CD4-positive, alpha-beta memory T cell (primary cell): ENCODE data around the gene ZPBP2. TPM values are rescaled to one million over a fixed set of nuclear protein-coding genes. Genes with fewer than 3 reads are reported as not detected.
"Not testable (repeated sequence)": the region's sequence is repeated elsewhere in the genome, so short reads cannot be mapped to it uniquely, and the experiment has no call there.

Experiments used
- CTCF ChIA-PET: fragments of 350-600 bp; sonication (Branson Sonifier 250); formaldehyde crosslinking; loops from one replicate; lab custom pipeline; 2021; ENCODE audit warnings: inconsistent platforms; ENCODE audit not compliant: partially characterized antibody; lab: Charles Lee
- POLR2A ChIA-PET: fragments of 350-600 bp; sonication (Branson Sonifier 250); formaldehyde crosslinking; loops from one replicate; lab custom pipeline; 2021; ENCODE audit not compliant: partially characterized antibody; lab: Charles Lee
- DNase-seq, 5 donors: peaks; one replicate each; pipeline versions ENCODE4 v3.0.0 to v3.0.0-alpha.2; 2020 to 2022; ENCODE audit warnings: mixed read lengths in 1 of 5
- H3K27ac ChIP-seq: one replicate; pipeline ENCODE4 v1.7.0; 2013; ENCODE audit warnings: low read depth, low read length
- H3K27me3 ChIP-seq: 2 replicates; pipeline ENCODE4 v1.7.0; 2013; ENCODE audit warnings: mild to moderate bottlenecking, low read length, moderate library complexity; ENCODE audit not compliant: insufficient read depth
- H3K36me3 ChIP-seq: 2 replicates; pipeline ENCODE4 v1.7.0; 2013; ENCODE audit warnings: mild to moderate bottlenecking, low read length, moderate library complexity; ENCODE audit not compliant: insufficient read depth
- H3K4me1 ChIP-seq: 2 replicates; pipeline ENCODE4 v1.7.0; 2013; ENCODE audit warnings: mild to moderate bottlenecking, low read length, moderate library complexity; ENCODE audit not compliant: insufficient read depth
- H3K4me3 ChIP-seq, 2 donors: one replicate each; pipeline ENCODE4 v1.7.0; 2013; ENCODE audit warnings: low read length in 2 of 2, mild to moderate bottlenecking in 1 of 2
- H3K9me3 ChIP-seq, 2 donors: one replicate each; pipeline ENCODE4 v1.7.0; 2013; ENCODE audit warnings: low read length in 2 of 2, control low read depth in 1 of 2; ENCODE audit not compliant: control insufficient read depth in 1 of 2
- H3K27ac Mint-ChIP-seq, 7 donors: one replicate each; pipeline ENCODE4 v1.8.0; 2020 to 2021; ENCODE audit warnings: mixed read lengths in 7 of 7, mild to moderate bottlenecking in 6 of 7, inconsistent platforms in 3 of 7, moderate library complexity in 3 of 7
- H3K27me3 Mint-ChIP-seq, 2 donors: one replicate each; pipeline ENCODE4 v1.8.0; 2020 to 2021; ENCODE audit warnings: mixed read lengths in 2 of 2
- H3K36me3 Mint-ChIP-seq, 2 donors: one replicate each; pipeline ENCODE4 v1.8.0; 2020 to 2021; ENCODE audit warnings: mixed read lengths in 2 of 2, inconsistent platforms in 1 of 2, mild to moderate bottlenecking in 1 of 2
- H3K4me1 Mint-ChIP-seq, 4 donors: one replicate each; pipeline ENCODE4 v1.8.0; 2020 to 2021; ENCODE audit warnings: mixed read lengths in 4 of 4, mild to moderate bottlenecking in 1 of 4
- H3K4me3 Mint-ChIP-seq, 8 donors: one replicate each; pipeline ENCODE4 v1.8.0; 2020 to 2021; ENCODE audit warnings: mixed read lengths in 8 of 8, mild to moderate bottlenecking in 7 of 8, moderate library complexity in 6 of 8, inconsistent platforms in 3 of 8
- H3K9me3 Mint-ChIP-seq, 8 donors: one replicate each; pipeline ENCODE4 v1.8.0; 2020 to 2021; ENCODE audit warnings: mixed read lengths in 8 of 8, mild to moderate bottlenecking in 5 of 8, inconsistent platforms in 3 of 8, moderate library complexity in 1 of 8
- intact Hi-C: fragments of 100-400 bp; cut with micrococcal nuclease; formaldehyde crosslinking; loops from one replicate; pipeline ENCODE4 v1.15.1; 2023
- polyA plus RNA-seq, 2 donors: library from polyadenylated mRNA; unstranded; fragments of 300-500 nt; fragmentation: Illumina TruSeq; gene quantifications; one replicate each; pipeline ENCODE4 v1.2.3, GENCODE V29; 2021
- total RNA-seq, 2 experiments: library from RNA; stranded (reverse); gene quantifications; one replicate each; pipeline ENCODE4 v1.2.3, GENCODE V29; 2021

The ZPBP2 gene
- total and polyA plus RNA-seq, 4 experiments from 2014 or later = 0.25 to 1.2 (median 0.35) TPM; not detected in 1

- no peak overlapping the region for H3K4me3 ChIP-seq
- H3K9me3 Mint-ChIP-seq = no peaks in the 10 kb centered on the region
- H3K9me3 ChIP-seq = no peaks in the 10 kb centered on the region
- no peaks in the 10 kb centered on the region for H3K36me3 ChIP-seq
- DNase-seq = no peak
- CTCF ChIA-PET = interaction anchor here (1.0 to 2.7 kb wide), 11 partner anchors 11 to 251 kb away, joined by 3 to 12 read pairs (median 6); partner anchors contain the start of genes GSDMA, MIEN1 and PSMD3
- H3K36me3 Mint-ChIP-seq = no peaks in the 10 kb centered on the region
- intact Hi-C loops = loop anchor here (1.0 kb wide), 2 partner anchors 87 to 108 kb away; partner anchors contain the start of gene PSMD3
- H3K4me1 ChIP-seq = peaks cover 4% of the 10 kb centered on the region
- H3K27me3 Mint-ChIP-seq = no peaks in the 10 kb centered on the region
- POLR2A ChIA-PET = interaction anchor here (1.0 to 2.0 kb wide), 4 partner anchors 49 to 107 kb away, joined by 3 to 10 read pairs (median 3); partner anchors contain the start of gene PSMD3
- peak overlapping the region in 1 of 7 donors; percentile 10 for H3K27ac Mint-ChIP-seq
- H3K4me3 Mint-ChIP-seq = no peak overlapping the region
- H3K4me1 Mint-ChIP-seq = peaks cover 5 to 17% (median 13%) of the 10 kb centered on the region in 4 donors
- no peaks in the 10 kb centered on the region for H3K27me3 ChIP-seq
- no peak overlapping the region for H3K27ac ChIP-seq
Measured at GRCh38 chr17:39872751-39873150, 4.7 kb downstream of the ZPBP2 start.

DNA sequence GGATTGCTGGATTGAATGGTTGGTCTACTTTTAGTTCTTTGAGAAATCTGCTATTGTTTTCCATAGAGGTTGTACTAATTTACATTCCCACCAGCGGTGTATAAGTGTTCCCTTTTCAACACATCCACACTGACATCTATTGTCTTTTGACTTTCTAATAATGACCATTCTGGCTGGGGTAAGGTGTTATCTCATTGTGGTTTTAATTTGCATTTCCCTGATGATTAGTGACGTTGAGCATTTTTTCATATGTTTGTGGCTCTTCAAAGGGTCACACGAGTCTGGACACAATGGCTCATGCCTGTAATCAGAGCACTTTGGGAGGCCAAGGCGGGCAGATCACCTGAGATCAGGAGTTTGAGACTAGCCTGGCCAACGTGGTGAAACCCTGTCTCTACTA is 18.1 kb downstream of the ZPBP2 start:
- POLR2A ChIA-PET, CTCF ChIA-PET, H3K4me1 Mint-ChIP-seq, H3K27me3 ChIP-seq, H3K36me3 Mint-ChIP-seq, H3K4me1 ChIP-seq, DNase-seq, intact Hi-C loops, H3K27ac Mint-ChIP-seq, H3K9me3 ChIP-seq, H3K4me3 Mint-ChIP-seq, H3K4me3 ChIP-seq, H3K9me3 Mint-ChIP-seq, H3K27ac ChIP-seq, H3K36me3 ChIP-seq: not testable (repeated sequence)
- H3K27me3 Mint-ChIP-seq = peaks cover 9 to 13% of the 10 kb centered on the region in 2 donors

- peaks cover 9 to 16% of the 10 kb centered on the region in 2 donors for H3K27me3 Mint-ChIP-seq
- Histone ChIP-seq H3K4me3 (no peak overlapping the region), H3K4me1 (no peaks in the 10 kb centered on the region), H3K27ac (no peak overlapping the region), H3K9me3 (no peaks in the 10 kb centered on the region), H3K27me3 (no peaks in the 10 kb centered on the region), H3K36me3 (no peaks in the 10 kb centered on the region)
- no peaks in the 10 kb centered on the region for H3K9me3 Mint-ChIP-seq
- CTCF ChIA-PET = no interaction called here
- no peaks in the 10 kb centered on the region for H3K4me1 Mint-ChIP-seq
- H3K4me3 Mint-ChIP-seq = no peak overlapping the region
- POLR2A ChIA-PET = interaction anchor here (0.7 kb wide), 1 partner anchor 8 kb away, joined by 3 read pairs; no protein-coding TSS in a partner anchor
- H3K27ac Mint-ChIP-seq = no peak overlapping the region
- H3K36me3 Mint-ChIP-seq = no peaks in the 10 kb centered on the region
- intact Hi-C loops = no loop called here
- DNase-seq = no peak
Measured at GRCh38 chr17:39887078-39887477, 19.1 kb downstream of the ZPBP2 start.

DNA sequence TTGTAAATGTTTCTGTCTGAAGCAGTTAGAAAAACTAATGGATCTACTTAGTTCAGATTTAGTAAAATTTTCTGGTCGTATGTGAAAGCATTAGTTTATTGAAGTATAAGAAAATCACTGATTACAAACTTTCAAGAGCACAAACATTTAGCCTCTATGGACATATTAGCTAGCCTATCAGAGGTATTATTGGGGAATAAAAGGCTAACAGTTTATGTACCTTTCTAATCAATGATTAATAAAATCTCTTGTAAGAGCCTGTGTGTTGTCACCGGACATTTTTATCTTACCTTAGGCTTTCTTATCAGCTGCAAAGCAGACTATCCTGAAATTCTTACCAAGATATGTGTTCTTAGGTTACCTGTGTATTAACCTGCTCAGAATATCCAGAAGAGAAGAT is 21.2 kb downstream of the ZPBP2 start:
- no peak overlapping the region for H3K4me3 ChIP-seq
- intact Hi-C loops = no loop called here
- Mint-ChIP-seq H3K27me3 (peaks cover 13 to 20% of the 10 kb centered on the region in 2 donors), H3K4me1 (no peaks in the 10 kb centered on the region), H3K4me3 (no peak overlapping the region), H3K27ac (no peak overlapping the region), H3K36me3 (no peaks in the 10 kb centered on the region), H3K9me3 (no peaks in the 10 kb centered on the region)
- H3K27me3 ChIP-seq = no peaks in the 10 kb centered on the region
- H3K4me1 ChIP-seq = no peaks in the 10 kb centered on the region
- CTCF ChIA-PET = interaction anchor here (0.7 kb wide), 1 partner anchor 197 kb away, joined by 3 read pairs; no protein-coding TSS in a partner anchor
- no peak overlapping the region for H3K27ac ChIP-seq
- POLR2A ChIA-PET = no interaction called here
- no peaks in the 10 kb centered on the region for H3K9me3 ChIP-seq
- no peaks in the 10 kb centered on the region for H3K36me3 ChIP-seq
- DNase-seq = no peak

GRCh38 chr17:39894681-39895376 is 26.8 kb downstream of the ZPBP2 start:
- no peaks in the 10 kb centered on the region for H3K9me3 ChIP-seq
- CTCF ChIA-PET = interaction anchor here (1.4 to 1.8 kb wide), 2 partner anchors 22 to 140 kb away, joined by 3 to 7 read pairs; no protein-coding TSS in a partner anchor
- no peaks in the 10 kb centered on the region for H3K36me3 ChIP-seq
- H3K27me3 ChIP-seq = no peaks in the 10 kb centered on the region
- no peak overlapping the region for H3K27ac ChIP-seq
- Mint-ChIP-seq H3K27ac (peak overlapping the region in 3 of 7 donors; percentile 64 to 71 (median 65)), H3K27me3 (peaks cover 4 to 12% of the 10 kb centered on the region in 2 donors), H3K4me3 (no peak overlapping the region), H3K9me3 (no peaks in the 10 kb centered on the region), H3K4me1 (peaks cover 0 to 8% (median 5%) of the 10 kb centered on the region in 4 donors), H3K36me3 (no peaks in the 10 kb centered on the region)
- no peaks in the 10 kb centered on the region for H3K4me1 ChIP-seq
- H3K4me3 ChIP-seq = no peak overlapping the region
- intact Hi-C loops = no loop called here
- POLR2A ChIA-PET = interaction anchor here (0.6 kb wide), 1 partner anchor 8 kb away, joined by 3 read pairs; no protein-coding TSS in a partner anchor
- no peak for DNase-seq

GRCh38 chr17:39898088-39898487 is 30.1 kb downstream of the ZPBP2 start:
- no peaks in the 10 kb centered on the region for H3K36me3 ChIP-seq
- H3K4me3 ChIP-seq = no peak overlapping the region
- Mint-ChIP-seq H3K36me3 (peaks cover 0 to 4% of the 10 kb centered on the region in 2 donors), H3K9me3 (no peaks in the 10 kb centered on the region), H3K4me3 (no peak overlapping the region), H3K4me1 (peaks cover 2 to 11% (median 6%) of the 10 kb centered on the region in 4 donors), H3K27me3 (no peaks in the 10 kb centered on the region), H3K27ac (peak overlapping the region in 2 of 7 donors; percentile 5 to 17)
- DNase-seq = no peak
- ChIA-PET POLR2A (no interaction called here), CTCF (interaction anchor here (1.0 to 1.2 kb wide), 3 partner anchors 13 to 276 kb away, joined by 3 read pairs; no protein-coding TSS in a partner anchor)
- peaks cover 6% of the 10 kb centered on the region for H3K4me1 ChIP-seq
- H3K27ac ChIP-seq = no peak overlapping the region
- H3K9me3 ChIP-seq = no peaks in the 10 kb centered on the region
- no peaks in the 10 kb centered on the region for H3K27me3 ChIP-seq
- intact Hi-C loops = no loop called here

DNA sequence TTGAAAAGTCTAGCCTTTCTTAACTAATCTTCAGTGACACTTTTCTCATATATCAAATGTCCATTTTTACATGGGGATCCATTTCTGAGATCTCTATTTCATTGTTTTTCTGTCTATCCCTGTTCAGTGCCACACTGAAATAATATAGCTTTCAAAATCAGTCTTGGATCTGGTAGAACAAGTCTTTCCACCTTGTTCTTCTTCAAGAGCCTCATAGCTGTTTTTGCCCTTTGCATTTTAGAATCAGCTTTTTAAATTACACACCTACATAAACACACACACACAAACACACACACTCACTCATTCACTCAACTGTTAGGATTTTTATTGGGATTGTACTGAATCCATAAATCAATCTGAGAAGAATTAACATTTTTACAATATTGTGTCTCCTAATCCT is 31.2 kb downstream of the ZPBP2 start:
- POLR2A ChIA-PET = no interaction called here
- Histone ChIP-seq H3K9me3 (no peaks in the 10 kb centered on the region), H3K36me3 (no peaks in the 10 kb centered on the region), H3K27me3 (no peaks in the 10 kb centered on the region), H3K4me3 (no peak overlapping the region), H3K4me1 (peaks cover 16% of the 10 kb centered on the region), H3K27ac (no peak overlapping the region)
- Mint-ChIP-seq H3K4me3 (no peak overlapping the region), H3K9me3 (no peaks in the 10 kb centered on the region), H3K36me3 (peaks cover 4% of the 10 kb centered on the region in 2 donors), H3K27ac (peak overlapping the region in 3 of 7 donors; percentile 34 to 53 (median 41)), H3K27me3 (no peaks in the 10 kb centered on the region), H3K4me1 (peaks cover 7 to 20% (median 14%) of the 10 kb centered on the region in 4 donors)
- no peak for DNase-seq
- CTCF ChIA-PET = interaction anchor here (0.6 to 1.7 kb wide), 3 partner anchors 8 to 146 kb away, joined by 3 to 4 read pairs (median 3); no protein-coding TSS in a partner anchor
- intact Hi-C loops = no loop called here
